NCI-H446 treated with DMSO at 0.1 percent for 48 hours (cell line): Measurements from ENCODE around the gene LRFN3.
"Not testable (repeated sequence)": the region's sequence is repeated elsewhere in the genome, so short reads cannot be mapped to it uniquely, and the experiment has no call there.

Experiments used
- DNase-seq: peaks from one replicate; lab custom pipeline; 2025; lab: John Stamatoyannopoulos, UW

Gene LRFN3

GRCh38 chr19:35907377-35907745 is 28.8 kb upstream of the LRFN3 start:
- no peak for DNase-seq

DNA sequence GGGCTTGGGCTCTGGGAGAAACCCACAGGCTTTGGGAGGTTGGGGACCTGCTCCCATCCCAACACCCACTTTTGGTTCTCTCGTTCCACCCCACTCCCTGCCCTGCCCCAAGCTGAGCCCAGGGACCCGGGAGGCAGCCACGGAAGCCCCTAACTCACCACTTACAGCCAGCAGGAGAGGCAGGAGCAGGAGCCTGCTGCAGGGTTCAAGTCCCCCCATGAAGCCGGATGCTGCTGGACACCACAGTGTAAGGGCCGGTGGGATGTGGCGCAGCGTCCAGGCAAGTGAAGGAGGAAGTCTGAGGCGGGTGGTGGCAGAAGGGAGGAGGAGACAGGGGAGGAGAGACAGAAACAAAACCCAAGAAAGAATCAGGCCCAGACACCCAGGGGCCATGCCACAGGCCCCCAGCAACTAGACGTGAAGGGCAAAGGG is 28.1 kb upstream of the LRFN3 start, which contains the start of gene TYROBP:
Gene TYROBP, minus strand, starts transcription at position 286 of the 432 bp plus-strand sequence. Its CDS starts 67 bp downstream, at position 219.
- no peak for DNase-seq

DNA sequence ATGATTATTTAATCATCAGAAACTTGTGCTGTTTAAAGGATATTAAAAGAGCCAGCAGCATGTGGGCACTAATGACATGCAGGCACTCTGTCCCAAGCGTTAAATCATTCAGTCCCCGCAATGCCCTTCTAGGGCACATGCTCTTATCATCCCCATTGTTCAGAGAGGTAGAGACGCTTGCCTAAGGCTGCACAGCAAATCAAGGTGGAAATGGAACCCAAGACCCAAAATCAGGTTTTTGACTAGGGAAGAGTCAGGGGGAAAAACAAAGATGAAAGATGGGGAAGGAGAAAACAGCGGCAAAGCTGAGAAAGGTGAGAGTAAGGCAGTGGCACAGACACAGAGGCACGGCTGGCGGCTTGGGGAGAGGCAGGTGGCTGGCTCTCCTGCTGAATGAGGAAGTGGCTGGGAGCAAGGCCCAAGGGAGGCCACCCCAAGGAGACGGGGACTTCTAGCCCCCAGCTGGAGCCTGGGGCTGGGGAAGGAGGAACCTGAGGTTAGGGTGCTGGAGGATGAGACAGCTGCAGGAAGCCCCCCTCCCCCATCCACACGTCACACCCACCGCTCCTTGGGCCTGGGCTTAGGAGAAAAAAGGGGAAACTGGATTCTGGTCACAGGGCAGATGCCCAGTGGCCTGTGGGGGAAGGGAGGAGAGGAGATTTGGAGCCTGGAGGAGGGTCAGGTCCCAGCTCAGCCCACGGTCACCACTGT is 27.0 kb upstream of the LRFN3 start:
- no peak for DNase-seq

DNA sequence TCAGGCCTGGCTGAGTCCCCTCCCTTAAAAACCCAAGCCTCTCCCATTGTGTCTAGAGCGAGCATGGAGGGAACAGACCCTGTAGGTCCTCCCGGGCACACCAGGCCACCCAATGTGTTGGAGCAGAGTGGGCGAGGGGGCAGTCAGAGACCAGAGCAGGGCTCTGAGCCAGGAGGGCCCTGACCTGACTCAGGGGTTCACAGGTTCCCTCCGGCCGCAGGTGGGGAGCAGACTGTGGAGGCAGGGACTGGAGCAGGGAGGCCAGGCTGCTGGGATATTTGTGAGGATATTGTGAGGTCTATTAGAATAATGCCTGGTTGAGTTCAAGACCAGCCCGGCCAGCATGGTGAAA is 26.5 kb upstream of the LRFN3 start:
- no peak for DNase-seq

DNA sequence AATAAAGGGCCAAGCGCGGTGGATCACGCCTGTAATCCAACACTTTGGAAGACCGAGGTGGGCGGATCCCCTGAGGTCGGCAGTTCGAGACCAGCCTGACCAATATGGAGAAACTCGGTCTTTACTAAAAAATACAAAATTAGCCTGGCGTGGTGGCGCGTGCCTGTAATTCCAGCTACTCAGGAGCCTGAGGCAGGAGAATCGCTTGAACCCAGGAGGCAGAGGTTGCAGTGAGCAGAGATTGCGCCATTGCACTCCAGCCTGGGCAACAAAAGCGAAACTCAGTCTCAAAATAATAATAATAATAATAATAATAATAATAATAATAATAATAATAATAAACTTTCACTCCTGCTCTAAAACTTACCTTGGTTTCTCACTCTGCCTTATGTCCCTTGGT is 25.8 kb upstream of the LRFN3 start:
- not testable (repeated sequence) for DNase-seq

- DNase-seq: no peak
Observed at GRCh38 chr19:35911173-35911572, 25.0 kb upstream of the LRFN3 start.

- no peak for DNase-seq
Observed at GRCh38 chr19:35911790-35912189, 24.4 kb upstream of the LRFN3 start.

DNA sequence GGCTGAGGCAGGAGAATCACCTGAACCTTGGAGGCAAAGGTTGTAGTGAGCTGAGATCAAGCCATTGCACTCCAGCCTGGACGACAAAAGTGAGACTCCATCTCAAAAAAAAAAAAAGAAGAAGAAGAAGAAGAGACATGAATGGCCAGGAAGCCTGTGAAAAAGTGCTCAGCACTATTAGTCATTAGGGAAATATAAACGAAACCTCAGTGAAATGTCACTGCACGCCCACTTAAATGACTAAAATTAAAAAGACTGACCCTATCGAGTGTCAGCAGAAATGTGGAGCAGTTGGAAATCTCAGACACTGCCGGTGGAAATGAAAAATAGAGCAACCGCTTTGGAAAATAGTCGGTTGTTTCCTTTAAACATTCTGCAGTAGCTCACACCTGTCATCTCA is 22.6 kb upstream of the LRFN3 start:
- DNase-seq: no peak

GRCh38 chr19:35915443-35915842 is 20.7 kb upstream of the LRFN3 start:
- no peak for DNase-seq

DNA sequence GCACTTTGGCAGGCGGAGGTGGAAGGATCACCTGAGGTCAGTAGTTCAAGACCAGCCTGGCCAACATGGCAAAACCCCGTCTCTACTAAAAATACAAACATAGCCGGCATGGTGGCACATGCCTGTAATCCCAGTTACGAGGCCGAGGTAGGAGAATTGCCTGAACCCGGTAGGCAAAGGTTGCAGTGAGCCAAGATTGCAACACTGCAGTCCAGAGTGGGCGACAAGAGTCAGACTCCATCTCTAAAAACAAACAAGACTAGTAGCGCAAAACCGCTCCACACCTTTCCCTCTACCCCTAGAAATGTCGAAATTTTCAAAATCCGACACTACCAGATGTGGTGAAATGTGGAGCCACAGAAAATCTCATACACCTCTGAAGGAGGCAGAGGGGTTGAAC is 16.9 kb upstream of the LRFN3 start:
- DNase-seq: no peak

DNA sequence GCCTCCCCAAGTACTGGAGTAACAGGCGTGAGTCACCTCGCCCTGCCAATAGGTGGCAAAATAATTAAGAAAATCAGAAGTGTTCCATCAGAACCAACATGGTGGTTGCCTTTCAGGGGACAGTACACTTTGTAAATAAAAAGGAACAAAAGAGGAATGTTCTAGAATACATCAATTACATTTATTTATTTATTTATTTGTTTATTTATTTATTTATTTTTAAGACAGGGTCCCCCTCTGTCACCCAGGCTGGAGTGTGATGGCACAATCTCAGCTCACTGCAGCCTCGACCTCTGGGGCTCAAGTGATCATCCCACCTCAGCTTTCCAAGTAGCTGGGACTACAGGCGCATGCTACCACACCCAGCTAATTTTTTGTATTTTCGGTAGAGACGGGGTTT is 15.2 kb upstream of the LRFN3 start:
- DNase-seq: no peak

- no peak for DNase-seq
Observed at GRCh38 chr19:35925501-35925900, 10.7 kb upstream of the LRFN3 start.

DNA sequence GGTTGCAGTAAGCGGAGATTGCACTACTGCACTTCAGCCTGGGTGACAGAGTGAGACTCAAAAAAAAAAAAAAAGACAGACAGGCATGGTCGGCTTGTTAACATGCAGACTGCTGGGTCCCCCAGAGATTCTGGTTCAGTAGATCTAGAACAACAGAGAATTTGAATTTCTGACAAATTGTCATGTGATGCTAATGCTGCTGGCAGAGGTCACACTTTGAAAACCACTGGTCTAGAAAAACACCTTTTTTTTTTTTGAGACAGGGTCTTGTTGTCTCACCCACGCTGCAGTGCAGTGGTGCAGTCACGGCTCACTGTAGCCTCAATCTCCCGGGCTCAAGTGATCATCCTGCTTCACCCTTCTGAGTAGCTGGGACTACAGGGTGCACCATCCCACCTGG is 7.7 kb upstream of the LRFN3 start:
- DNase-seq: no peak

- DNase-seq: no peak
Observed at GRCh38 chr19:35929876-35930275, 6.3 kb upstream of the LRFN3 start.

- peak; percentile 99 for DNase-seq
Observed at GRCh38 chr19:35931161-35931873, 4.9 kb upstream of the LRFN3 start.

DNA sequence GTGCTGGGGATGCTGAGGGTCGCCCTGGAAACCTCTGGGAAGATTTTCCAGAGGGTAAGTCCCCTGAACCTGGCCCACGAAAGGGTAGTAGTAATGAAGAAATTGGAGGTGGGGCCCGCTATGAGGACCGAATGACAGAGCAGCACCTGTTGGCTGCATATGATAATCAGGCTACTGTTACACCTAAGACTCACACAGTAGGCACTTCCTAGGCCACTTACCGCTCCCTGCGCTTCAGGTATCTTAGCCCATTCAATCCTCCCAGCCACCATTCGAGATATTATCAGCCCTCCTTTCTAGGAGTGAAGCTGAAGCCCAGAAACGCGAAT is 4.3 kb upstream of the LRFN3 start:
- DNase-seq: no peak

GRCh38 chr19:35932291-35932936 is 3.8 kb upstream of the LRFN3 start:
- no peak for DNase-seq

GRCh38 chr19:35936738-35937268 is 629 bp downstream of the LRFN3 start:
- no peak for DNase-seq

- no peak for DNase-seq
Observed at GRCh38 chr19:35937345-35938281, 1.4 kb downstream of the LRFN3 start.

DNA sequence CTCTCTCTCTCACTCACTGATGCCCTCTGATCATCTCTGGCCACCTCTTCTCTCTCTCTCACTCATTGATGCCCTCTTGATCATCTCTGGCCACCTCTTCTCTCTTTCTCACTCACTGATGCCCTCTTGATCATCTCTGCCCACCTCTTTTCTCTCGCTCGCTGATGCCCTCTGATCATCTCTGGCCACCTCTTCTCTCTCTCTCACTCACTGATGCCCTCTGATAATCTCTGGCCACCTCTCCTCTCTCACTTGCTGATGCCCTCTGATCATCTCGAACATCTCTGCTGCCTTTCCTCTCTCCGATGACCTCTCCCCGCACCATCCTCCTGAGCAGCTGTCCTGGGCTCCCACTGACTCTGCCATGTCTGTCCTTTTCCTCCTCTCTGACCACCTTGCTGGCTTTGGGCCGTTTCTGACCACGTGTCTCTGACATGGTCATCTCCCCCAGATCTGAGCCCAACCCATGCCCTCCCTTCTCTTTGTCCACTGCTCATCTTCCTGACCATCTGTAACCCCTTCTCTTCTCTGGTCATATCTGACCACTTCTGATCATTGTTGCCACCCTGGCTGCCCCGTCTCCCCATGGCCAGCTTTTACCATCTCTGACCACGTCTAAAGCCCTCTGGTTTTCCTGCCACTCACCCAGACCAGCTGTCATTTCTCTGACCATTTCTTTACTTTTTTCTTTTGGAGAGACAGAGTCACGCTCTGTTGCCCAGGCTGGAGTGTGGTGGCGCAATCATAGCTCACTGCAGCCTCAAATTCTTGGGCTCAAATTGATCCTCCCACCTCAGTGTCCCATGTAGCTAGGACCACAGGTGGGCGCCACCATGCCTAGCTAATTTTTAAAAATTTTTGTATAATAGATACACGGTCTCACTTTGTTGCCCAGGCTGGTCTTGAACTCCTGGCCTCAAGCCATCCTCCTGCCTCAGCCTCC is 2.4 kb downstream of the LRFN3 start:
- no peak for DNase-seq
